ENCODE results near the gene STPG2.

- no peak for TF ChIP-seq CEBPB (IDR thresholded peaks at IDR 0.05; ENCODE audit: borderline replicate concordance in 1 of 2, low read depth in 2 of 2, low read length in 2 of 2)
- TF ChIP-seq POLR2A (IDR thresholded peaks at IDR 0.05; ENCODE audit: low read depth, low read length), result no peak
- no peak for TF ChIP-seq SIN3A (IDR thresholded peaks at IDR 0.05; ENCODE audit: low read depth, low read length)
- TF ChIP-seq IRF3 (IDR thresholded peaks at IDR 0.05), result no peak
- TF ChIP-seq, protein P1, sequence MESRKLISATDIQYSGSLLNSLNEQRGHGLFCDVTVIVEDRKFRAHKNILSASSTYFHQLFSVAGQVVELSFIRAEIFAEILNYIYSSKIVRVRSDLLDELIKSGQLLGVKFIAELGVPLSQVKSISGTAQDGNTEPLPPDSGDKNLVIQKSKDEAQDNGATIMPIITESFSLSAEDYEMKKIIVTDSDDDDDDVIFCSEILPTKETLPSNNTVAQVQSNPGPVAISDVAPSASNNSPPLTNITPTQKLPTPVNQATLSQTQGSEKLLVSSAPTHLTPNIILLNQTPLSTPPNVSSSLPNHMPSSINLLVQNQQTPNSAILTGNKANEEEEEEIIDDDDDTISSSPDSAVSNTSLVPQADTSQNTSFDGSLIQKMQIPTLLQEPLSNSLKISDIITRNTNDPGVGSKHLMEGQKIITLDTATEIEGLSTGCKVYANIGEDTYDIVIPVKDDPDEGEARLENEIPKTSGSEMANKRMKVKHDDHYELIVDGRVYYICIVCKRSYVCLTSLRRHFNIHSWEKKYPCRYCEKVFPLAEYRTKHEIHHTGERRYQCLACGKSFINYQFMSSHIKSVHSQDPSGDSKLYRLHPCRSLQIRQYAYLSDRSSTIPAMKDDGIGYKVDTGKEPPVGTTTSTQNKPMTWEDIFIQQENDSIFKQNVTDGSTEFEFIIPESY (IDR thresholded peaks at IDR 0.05), result no peak
These were observed 218.8 kb downstream of the STPG2 start for GRCh38 chr4:97924341-97924958.
